Testis (tissue), 2 donors: ENCODE results near the gene HOXD1.

Source experiments
- CTCF ChIP-seq, 3 experiments: fragments of 450-650 bp in 2 of 3; fragments of 200-600 bp in 1 of 3; sonication (generic) in 1 of 3; IDR thresholded peaks; one replicate each; pipeline ENCODE4 v1.5.1; 2016 to 2019; ENCODE audit warnings: antibody characterized with exemption in 3 of 3, mild to moderate bottlenecking in 2 of 3, moderate library complexity in 1 of 3
- POLR2A ChIP-seq: fragments of 450-650 bp; IDR thresholded peaks from one replicate; pipeline ENCODE4 v1.6.1; 2017; ENCODE audit warnings: antibody characterized with exemption, mild to moderate bottlenecking, moderate library complexity

DNA sequence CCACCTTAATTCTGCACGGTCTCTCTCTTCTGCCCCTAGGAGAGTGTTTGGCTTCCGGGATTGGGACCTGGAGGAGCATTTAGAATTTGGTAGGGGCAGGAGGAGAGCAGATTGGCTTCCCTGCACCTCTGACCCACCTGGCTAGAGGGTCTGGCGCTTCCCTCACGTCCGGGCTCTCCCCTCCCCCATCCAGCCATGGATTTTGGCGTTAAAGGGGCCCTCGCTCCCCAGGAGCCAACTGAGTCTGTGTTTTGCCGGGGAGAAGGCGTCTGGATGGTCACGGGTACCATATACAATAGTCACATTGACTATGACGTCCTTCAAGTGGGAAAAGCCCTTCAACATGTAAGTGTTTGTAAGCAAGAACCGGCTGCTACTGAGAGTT is 24.8 kb upstream of the HOXD1 start:
- TF ChIP-seq CTCF (IDR thresholded peaks at IDR 0.05) (no peak), POLR2A (no peak)
